Sigmoid colon (tissue), 7 donors: ENCODE data around the gene VEPH1. TPM values are rescaled to one million over a fixed set of nuclear protein-coding genes. Genes with fewer than 3 reads are reported as not detected.

Experiments used
- DNase-seq: peaks from one replicate; pipeline ENCODE4 v3.0.0-alpha.2; 2019
- H3K27ac ChIP-seq, 4 donors: fragments of 200-600 bp; sonication (generic); one replicate each; pipeline ENCODE4 v1.5.1; 2016 to 2019; ENCODE audit warnings: mild to moderate bottlenecking in 1 of 4
- H3K27me3 ChIP-seq, 3 donors: fragments of 200-600 bp; sonication (generic); one replicate each; pipeline ENCODE4 v1.5.1; 2019; ENCODE audit warnings: mild to moderate bottlenecking in 1 of 3
- H3K36me3 ChIP-seq, 4 donors: fragments of 200-600 bp; sonication (generic); one replicate each; pipeline ENCODE4 v1.5.1; 2016 to 2019
- H3K4me1 ChIP-seq, 4 donors: fragments of 200-600 bp; sonication (generic); one replicate each; pipeline ENCODE4 v1.5.1; 2017 to 2019
- H3K4me3 ChIP-seq, 4 donors: fragments of 200-600 bp; sonication (generic); one replicate each; pipeline ENCODE4 v1.5.1; 2017 to 2019; ENCODE audit warnings: mild to moderate bottlenecking in 2 of 4, moderate library complexity in 1 of 4
- H3K9me3 ChIP-seq, 4 donors: fragments of 200-600 bp in 3 of 4; sonication (generic) in 3 of 4; one replicate each; pipeline versions ENCODE4 v1.5.1 to v1.6.1; 2013 to 2019
- CTCF ChIP-seq, 4 experiments: fragments of 450-650 bp in 3 of 4; fragments of 200-600 bp in 1 of 4; IDR thresholded peaks; one replicate each; pipeline ENCODE4 v1.5.1; 2016 to 2019; ENCODE audit warnings: antibody characterized with exemption in 4 of 4, mild to moderate bottlenecking in 3 of 4, moderate library complexity in 2 of 4
- EP300 ChIP-seq, 4 donors: sonication (generic); formaldehyde crosslinking; IDR thresholded peaks; one replicate each; pipeline ENCODE4 v1.6.1; 2017; ENCODE audit warnings: antibody characterized with exemption in 4 of 4
- POLR2A ChIP-seq, 2 donors: fragments of 450-650 bp; IDR thresholded peaks; one replicate each; pipeline ENCODE4 v1.6.1; 2016; ENCODE audit warnings: antibody characterized with exemption in 2 of 2, mild to moderate bottlenecking in 2 of 2, moderate library complexity in 2 of 2
- POLR2AphosphoS5 ChIP-seq, 4 donors: sonication (generic); formaldehyde crosslinking; IDR thresholded peaks; one replicate each; pipeline ENCODE4 v1.6.1; 2017; ENCODE audit warnings: antibody characterized with exemption in 4 of 4
- WGBS, 2 donors: extraction: QIAGEN DNeasy Blood & Tissue Kit; methylation state at CpG; one replicate each; pipeline ENCODE4 v1.1.7; 2013; 5-methylcytosine and 5-hydroxymethylcytosine counted together
- intact Hi-C: fragments of 100-400 bp; cut with DNase I; formaldehyde crosslinking; loops from one replicate; pipeline ENCODE4 v1.15.1; 2023
- polyA plus RNA-seq, 3 donors: library from polyadenylated mRNA; stranded (reverse); fragments of 200-250 nt; gene quantifications; one replicate each; pipeline ENCODE4 v1.2.3, GENCODE V29; 2013
- total RNA-seq, 4 donors: library from RNA; depleted of rRNA; stranded (reverse); fragments of >200 nt; gene quantifications; one replicate each; pipeline ENCODE4 v1.1.0, GENCODE V29; 2016
- donor health status: healthy with polysubstance abuse.
- donor health status: Bipolar disorder and iron deficiency.
- donor health status: healthy.

The VEPH1 gene
- total and polyA plus RNA-seq, 7 donors = 0.14 to 1.8 (median 0.87) TPM; not detected in 1

GRCh38 chr3:157310329-157311052 lies 192.7 kb downstream of the VEPH1 start:
- no peak for TF ChIP-seq CTCF (IDR thresholded peaks at IDR 0.05)
- Histone ChIP-seq H3K4me3 (no peak overlapping the region), H3K36me3 (no peaks in the 10 kb centered on the region), H3K27ac (no peak overlapping the region), H3K27me3 (no peaks in the 10 kb centered on the region), H3K9me3 (no peaks in the 10 kb centered on the region), H3K4me1 (peaks cover 0 to 9% (median 2%) of the 10 kb centered on the region in 4 donors)
- 91 to 94% methylated on average over 6 of the region's 6 CpGs for WGBS, 2 donors
- intact Hi-C loops = no loop called here
- DNase-seq = no peak

- DNase-seq = no peak
- Histone ChIP-seq H3K36me3 (no peaks in the 10 kb centered on the region), H3K4me1 (peaks cover 0 to under 1% (median 0%) of the 10 kb centered on the region in 4 donors), H3K4me3 (no peak overlapping the region), H3K9me3 (no peaks in the 10 kb centered on the region), H3K27ac (no peak overlapping the region), H3K27me3 (no peaks in the 10 kb centered on the region)
- intact Hi-C loops = no loop called here
- TF ChIP-seq POLR2A (IDR thresholded peaks at IDR 0.05) = no peak
- no peak for TF ChIP-seq POLR2AphosphoS5 (IDR thresholded peaks at IDR 0.05)
- TF ChIP-seq EP300 (IDR thresholded peaks at IDR 0.05) = no peak
- no peak for TF ChIP-seq CTCF (IDR thresholded peaks at IDR 0.05)
- 65 to 78% methylated on average over 2 of the region's 2 CpGs for WGBS, 2 donors
Measured at GRCh38 chr3:157306502-157306901, 196.7 kb downstream of the VEPH1 start.

GRCh38 chr3:157305392-157305791 lies 197.8 kb downstream of the VEPH1 start:
- no peaks in the 10 kb centered on the region for H3K4me1 ChIP-seq
- H3K27me3 ChIP-seq = no peaks in the 10 kb centered on the region
- TF ChIP-seq CTCF (IDR thresholded peaks at IDR 0.05) (no peak), POLR2AphosphoS5 (IDR thresholded peaks at IDR 0.05) (no peak), EP300 (IDR thresholded peaks at IDR 0.05) (no peak), POLR2A (IDR thresholded peaks at IDR 0.05) (no peak)
- H3K27ac ChIP-seq = no peak overlapping the region
- intact Hi-C loops = no loop called here
- H3K4me3 ChIP-seq = no peak overlapping the region
- H3K9me3 ChIP-seq = no peaks in the 10 kb centered on the region
- WGBS, 2 donors = 90 to 91% methylated on average over 4 of the region's 4 CpGs
- no peaks in the 10 kb centered on the region for H3K36me3 ChIP-seq
- no peak for DNase-seq

- Histone ChIP-seq H3K9me3 (no peaks in the 10 kb centered on the region), H3K4me3 (no peak overlapping the region), H3K36me3 (no peaks in the 10 kb centered on the region), H3K4me1 (no peaks in the 10 kb centered on the region), H3K27me3 (no peaks in the 10 kb centered on the region), H3K27ac (no peak overlapping the region)
- intact Hi-C loops = no loop called here
- WGBS, 2 donors = 88 to 91% methylated on average over 2 of the region's 2 CpGs
- TF ChIP-seq CTCF (IDR thresholded peaks at IDR 0.05) = no peak
- no peak for TF ChIP-seq EP300 (IDR thresholded peaks at IDR 0.05)
- no peak for TF ChIP-seq POLR2A (IDR thresholded peaks at IDR 0.05)
- no peak for TF ChIP-seq POLR2AphosphoS5 (IDR thresholded peaks at IDR 0.05)
- DNase-seq = no peak
Measured at GRCh38 chr3:157301755-157302154, 201.5 kb downstream of the VEPH1 start.
